Stimulated activated CD4-positive, alpha-beta T cell treated with anti-CD3 and anti-CD28 coated beads, Interleukin-15, amount 100 ng/mL, for 1 hour (primary cell): Measurements from ENCODE around the gene SEC16A.
A peak's percentile ranks its signal among the peaks of the same experiment; 100 is the strongest.

Experiments
- DNase-seq, 2 donors: peaks; one replicate each; pipeline ENCODE4 v3.0.0-alpha.2; 2020; ENCODE audit warnings: low read depth in 1 of 2, low spot score in 1 of 2

The SEC16A gene

DNA sequence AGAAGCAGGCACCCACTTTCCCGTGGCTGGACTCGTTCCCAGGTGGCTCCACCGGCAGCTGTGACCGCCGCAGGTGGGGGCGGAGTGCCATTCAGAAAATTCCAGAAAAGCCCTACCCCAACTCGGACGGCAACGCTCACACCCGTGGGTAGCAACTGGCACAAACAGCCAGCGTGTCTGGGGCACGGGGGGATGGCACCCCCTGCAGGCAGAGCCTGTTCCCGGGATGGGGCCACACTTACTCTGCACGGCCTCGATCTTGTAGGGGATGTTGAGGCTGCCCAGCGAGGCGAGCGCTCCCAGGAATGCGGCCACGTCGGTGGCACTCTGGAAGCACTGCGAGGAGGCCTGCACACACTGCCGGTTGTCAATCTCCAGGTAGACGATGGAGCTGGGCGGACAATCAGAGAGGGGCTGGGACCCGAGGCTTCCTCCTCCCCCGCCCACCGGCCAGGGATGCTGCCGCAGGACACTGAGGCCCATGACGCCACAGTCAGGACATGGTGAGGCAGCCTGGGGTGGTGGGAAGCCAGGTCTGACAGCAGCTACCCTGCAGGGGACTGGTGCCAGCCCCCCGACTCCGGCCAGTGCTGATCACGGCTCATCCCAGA is 20.2 kb upstream of the SEC16A start:
- no peak for DNase-seq

DNA sequence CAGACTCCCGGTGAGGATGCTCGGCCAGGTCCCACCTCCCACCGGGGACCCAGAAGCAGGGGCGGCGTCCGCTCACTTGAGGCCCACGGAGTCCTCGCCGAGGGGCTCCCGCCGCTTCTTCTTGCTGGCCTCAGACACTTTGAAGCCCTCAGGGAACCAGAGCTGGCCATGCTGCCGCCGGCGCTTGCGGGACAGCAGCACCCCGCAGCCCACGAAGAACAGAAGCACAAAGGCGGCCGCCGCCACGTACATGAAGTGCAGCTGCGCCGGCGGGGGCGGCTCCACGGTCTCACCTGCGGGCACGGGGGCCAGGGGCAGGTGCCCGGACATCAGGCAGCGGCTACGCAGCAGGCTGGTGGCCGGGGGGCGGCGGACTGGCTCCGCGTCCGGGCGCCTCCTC is 19.4 kb upstream of the SEC16A start:
- no peak for DNase-seq

DNA sequence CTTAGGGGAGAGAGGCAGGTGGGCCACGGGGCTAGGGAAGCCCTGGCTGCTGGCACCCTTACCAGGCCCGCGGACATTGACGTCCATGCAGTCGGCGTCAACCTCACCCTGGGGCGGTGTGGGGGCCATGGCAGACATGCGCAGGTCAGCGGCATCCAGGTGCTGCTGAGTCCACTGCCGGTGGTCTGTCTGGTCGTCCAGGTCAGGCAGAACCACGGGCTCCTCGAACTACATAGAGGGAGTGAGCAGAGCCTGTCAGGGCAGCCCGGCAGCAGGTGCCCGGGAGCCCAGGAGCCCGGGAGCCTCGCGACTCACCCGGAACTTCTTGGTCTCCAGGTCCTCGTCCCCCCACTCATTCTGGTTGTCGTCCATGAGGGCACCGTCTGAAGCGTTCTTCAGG is 18.8 kb upstream of the SEC16A start:
- no peak for DNase-seq

DNA sequence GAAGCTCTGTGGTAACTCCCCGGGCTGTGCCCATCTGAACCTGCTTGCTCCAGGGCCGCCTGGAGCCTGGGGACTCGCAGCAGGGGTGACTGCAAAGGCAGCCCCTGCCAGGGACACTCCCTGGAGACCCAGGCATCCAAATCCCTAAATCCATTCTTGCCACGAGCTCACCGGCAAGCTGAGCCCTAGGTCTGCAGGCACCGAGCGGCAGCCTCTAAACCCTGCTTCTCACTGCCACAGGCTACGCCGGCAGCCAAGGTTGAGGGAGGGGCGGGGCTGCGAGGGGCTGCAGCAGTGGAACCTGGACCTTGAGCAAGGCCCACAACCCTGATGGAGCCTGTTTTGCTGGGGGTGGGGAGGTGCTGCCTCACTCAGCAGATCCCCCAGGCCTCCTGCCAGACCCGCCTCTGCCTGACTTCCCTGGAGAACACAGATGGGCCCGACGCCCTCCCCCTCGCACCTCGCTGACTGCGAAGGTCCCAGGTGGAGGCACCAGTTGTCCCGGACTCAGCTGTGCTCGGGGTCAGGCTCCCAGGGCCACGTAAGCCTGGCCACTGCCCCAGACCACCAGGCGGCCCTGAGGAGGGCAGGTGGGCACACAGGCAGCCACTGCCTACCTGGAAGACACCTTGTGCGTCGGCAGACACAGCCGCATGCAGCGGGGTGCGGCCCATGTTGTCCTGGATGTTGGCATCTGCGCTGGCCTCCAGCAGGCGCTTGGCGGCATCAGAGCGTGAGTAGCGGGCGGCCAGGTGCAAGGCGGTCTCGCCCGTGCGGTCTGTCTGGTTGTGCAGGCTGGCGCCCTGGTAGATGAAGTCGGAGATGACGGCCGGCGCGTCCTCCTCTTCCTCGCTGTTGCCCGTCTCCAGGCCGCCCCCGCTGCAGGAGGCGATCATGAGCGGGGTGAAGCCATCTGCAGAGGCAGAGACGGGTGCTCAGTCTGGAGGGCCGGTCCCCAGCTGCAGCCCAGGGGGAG is 17.4 kb upstream of the SEC16A start:
- no peak for DNase-seq

DNA sequence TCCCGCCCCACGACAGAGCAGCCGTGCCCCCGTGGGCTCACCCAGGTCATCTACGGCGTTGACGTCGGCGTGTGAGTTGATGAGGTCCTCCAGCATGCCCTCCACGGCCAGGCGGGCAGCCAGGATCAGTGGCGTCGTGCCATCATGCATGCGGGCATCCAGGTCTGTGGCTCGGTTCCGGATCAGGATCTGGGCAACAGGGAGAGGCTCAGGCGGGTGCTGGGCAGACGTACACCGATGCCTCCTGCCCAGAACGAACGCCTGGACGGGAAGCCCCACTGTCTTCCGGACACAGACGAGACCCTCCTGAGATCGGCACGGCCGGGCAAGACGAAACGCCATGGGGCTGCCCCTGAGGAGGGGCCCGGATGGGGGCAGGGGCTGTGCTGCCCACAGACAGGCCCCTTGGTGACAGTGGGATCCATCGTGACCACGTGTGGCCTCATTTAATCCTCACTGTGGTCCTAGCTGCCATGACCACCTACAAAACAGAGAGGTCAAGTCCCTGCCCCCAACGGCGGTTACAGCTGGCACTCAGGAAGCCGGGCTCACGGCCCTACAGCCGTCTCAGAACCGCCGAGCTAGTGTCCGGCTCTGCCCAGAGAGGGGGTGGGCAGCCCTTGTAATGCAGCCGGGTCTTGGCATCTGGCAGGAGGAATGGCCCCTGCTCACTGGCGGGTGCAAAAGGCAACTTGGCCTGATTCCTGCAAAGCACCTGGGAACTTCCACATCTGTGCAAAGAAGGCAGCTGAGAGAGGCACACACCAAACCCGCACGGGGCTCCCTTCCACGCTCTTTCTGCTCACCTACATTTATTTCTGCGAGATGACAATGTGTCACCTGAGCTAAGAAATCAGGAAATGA is 16.5 kb upstream of the SEC16A start:
- DNase-seq: no peak

DNA sequence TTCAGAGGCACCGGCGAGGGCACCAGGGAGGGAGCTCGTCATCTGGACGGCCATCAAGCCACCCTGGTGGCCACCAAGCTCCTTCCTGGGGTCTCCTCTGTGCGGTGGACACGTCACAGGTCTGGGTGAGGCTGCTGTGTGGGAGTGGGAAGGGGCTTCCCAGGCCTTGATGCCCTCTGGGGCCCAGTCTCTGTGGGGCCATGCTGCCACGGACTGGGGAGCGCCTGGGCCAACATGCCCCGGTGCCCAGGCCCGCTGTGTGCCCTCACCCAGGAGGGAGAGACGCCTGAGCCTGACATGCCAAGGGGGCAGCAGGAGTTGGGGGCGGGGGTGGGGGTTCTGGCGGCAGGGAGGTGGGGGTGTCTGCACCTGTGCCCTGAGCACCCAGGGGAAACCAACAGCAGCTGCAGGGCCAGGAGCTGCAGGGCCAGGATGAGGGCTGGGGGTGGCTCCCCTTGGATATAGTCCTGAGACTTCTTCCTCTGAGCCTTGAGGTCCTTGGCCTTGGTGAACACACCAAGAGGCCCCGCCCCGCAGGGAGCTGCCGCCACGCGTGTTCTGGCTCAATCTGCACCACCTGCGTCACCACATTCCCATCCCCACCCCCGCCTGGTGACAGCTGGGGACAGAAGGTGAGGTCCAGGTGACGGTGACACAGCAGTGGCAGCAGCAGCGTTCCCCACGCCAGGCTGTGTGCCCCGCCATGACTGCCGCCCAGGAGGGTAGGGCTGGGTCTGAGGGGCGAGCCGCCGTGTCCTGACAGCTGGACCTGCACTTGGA is 15.3 kb upstream of the SEC16A start:
- DNase-seq: no peak

DNA sequence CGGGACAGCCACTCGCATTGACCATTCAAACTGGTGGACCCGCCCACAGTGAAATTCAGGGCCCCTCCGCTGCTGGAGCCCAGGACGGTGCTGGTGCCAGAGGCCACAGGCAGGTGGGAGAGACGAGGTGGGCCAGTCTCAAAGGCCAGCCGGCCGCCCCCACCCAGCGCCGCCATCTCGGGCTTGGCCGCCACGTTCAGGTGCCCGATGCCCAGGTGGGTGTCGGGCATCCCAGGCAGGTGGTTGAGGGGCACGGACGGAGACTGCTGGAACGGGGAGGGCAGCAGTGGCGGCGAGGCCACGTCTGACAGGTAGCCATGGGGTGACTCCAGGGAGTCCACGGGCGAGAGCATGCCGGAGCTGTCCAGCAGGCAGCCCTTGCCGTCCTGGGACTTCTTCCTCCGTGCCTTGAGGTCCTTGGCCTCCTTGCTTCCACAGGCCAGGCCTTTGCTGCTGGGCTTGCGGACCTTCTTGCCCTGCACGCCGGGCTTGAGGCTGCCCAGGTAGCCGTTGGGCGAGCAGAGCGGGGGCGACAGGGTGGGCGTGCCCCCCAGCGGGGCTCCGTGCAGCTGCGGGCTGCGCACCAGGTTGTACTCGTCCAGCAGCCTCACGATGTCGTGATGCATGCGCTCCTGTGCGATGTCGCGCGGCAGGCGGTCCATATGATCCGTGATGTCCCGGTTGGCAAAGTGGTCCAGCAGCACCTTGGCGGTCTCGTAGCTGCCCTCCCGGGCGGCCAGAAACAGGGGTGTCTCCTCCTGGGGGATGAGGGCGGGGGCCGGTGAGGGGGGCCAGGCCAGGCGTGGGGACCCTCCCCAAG is 14.2 kb upstream of the SEC16A start:
- DNase-seq: no peak

DNA sequence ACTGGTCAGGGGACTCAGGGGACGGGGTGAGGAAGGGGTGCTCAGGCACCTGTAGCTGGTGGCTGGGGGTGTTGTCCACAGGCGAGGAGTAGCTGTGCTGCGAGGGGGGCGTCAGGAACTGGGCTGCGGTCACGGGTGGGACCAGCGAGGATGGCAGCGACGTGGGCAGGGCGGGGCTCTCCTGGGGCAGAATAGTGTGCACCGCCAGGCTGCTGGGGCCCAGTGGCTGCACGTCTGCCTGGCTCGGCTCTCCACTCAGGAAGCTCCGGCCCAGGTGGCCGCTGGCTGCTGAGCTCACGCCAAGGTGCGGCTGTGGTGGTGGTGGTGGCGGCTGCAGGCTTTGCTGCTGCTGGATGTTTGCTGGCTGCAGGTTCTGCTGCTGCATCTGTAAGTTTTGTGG is 13.3 kb upstream of the SEC16A start:
- DNase-seq: no peak

DNA sequence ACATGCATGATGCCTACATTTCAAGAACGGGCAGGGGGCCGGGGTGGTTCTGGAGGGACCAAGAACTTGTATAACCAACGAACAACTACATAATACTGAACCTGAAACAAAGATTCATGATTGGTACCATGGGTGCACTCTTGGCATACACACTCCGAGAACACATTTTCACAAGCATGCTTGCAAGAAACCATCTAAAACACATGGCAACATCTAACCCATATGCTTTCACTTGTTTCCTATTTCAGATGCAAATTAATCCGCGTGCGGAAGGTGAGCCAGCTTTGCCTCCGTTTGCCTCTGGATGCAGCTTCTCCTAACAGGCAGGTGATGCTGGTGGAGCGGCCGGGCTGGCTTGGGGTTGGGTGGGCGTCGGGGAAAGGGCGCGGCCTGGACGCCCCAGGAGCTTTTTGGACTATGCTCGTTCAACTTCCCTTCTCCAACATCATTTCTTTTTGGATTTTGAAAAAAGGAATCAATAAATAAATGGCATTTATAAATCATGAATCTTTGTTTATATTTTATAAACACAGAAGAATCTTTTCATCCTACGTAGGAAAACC is 12.5 kb upstream of the SEC16A start:
- DNase-seq: no peak

DNA sequence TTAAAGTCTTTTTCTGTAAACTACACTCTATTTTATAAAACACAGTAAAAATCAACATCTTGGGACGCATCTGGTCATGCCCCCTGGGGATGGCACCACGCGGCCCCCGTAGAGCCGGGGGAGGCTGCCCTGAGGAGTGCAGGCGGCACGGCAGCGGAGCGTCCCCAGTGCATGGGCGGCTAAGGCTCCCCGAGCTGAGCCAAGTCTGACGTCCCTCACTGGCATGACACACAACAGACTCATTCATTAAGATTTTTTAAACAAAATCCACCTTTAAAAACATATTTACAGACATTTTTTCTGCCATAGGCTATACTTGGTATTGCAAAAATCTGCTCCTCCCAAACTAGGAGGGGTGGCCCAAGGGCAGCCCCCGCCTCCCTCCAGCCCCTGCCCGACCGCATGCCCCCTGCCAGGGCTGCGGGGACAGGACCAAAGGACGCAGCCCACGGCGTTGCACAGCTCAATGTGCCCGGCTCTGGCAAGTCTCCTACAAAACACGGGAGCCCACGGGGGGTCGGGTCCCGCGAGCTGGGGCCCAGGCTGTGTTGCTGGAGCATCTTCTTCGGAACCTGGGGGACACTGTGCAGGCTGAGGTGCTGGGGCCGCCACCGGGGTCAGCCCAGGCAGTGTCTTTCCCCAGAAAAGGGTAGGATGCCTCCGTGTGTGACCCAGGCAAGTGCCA is 11.8 kb upstream of the SEC16A start:
- DNase-seq: no peak

DNA sequence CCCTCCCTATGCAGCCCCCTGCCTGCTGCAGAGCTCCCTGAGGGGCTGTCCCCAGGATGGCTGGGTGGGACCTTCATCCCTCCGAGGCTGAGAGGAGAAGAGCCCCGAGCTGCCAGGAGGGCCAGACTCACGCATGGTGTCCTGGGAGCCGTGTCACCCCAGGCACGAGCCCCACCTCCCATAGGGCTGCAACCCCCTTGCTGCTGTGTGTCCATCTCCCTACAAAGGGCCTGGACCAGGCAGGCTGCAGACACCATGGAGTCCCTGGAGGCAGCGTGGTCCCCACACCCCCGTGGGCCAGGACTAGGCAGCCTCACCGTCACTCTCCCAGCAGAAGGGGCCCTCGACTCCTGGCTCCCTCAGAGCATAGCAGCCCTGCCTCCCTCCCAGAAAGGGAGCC is 11.2 kb upstream of the SEC16A start:
- DNase-seq: no peak

DNA sequence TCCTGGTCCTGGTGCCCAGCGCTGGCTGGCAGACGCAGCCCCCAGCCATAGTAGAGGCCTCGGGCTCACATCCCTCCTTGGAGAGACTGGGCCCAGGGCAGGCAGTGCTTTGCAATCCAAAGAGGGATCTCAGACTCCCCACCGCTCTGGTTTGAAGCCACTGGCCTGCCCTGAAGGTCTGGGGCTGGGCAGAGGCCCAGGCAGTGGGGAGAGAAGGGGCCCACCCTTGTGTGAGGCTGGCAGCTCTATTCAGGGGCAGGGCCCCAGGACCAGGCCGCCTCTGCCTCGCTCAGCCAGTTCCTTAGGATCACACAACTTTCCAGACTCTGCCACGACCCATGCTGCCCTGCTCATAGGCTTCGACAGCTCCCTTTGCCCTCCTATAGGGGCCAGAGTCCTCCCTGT is 10.7 kb upstream of the SEC16A start:
- DNase-seq: no peak

DNA sequence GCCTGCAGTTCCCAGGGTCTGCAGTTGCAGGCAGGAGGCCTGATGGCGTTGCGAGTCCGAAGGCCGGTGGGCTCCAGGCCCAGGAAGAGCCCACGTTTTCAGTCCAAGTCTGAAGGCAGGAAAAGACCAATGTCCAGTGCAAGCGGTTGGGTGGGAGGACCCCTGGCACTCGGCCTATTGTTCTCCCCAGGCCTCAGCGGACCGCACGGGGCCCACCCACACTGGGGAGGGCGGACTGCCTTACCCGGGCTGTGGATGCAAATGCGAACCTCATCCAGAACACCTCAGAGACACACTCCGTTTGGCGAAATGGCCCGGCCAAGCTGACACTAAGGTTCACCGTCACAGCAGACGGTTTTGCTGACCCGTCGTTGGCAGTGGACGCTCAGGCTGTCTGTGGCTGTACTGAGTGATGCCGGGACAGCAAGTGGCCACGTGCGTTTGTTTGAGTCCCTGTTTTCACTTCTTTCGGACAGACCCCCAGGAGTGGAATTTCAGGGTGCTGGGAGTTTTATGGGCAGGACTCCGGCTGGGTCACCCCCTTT is 10.2 kb upstream of the SEC16A start:
- no peak for DNase-seq

DNA sequence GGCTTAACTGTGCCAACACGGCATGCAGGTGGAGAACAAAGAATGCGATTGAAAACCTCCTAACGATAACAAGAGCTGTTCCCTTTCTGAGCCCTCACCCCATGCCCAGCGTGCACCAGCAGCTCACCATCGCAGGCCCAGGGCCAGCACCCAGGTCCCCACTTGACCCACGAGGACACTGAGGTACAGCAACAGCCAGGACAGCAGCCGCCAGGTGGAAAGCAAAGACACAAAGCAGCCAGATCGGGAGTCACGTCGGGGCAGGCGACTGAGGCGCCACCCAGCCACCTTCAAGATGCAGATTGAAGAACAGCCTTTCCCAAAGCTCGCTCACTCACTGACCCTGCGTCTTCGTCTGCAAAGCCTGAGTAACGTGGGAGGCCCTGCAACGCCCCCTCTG is 6.9 kb upstream of the SEC16A start:
- DNase-seq: no peak

DNA sequence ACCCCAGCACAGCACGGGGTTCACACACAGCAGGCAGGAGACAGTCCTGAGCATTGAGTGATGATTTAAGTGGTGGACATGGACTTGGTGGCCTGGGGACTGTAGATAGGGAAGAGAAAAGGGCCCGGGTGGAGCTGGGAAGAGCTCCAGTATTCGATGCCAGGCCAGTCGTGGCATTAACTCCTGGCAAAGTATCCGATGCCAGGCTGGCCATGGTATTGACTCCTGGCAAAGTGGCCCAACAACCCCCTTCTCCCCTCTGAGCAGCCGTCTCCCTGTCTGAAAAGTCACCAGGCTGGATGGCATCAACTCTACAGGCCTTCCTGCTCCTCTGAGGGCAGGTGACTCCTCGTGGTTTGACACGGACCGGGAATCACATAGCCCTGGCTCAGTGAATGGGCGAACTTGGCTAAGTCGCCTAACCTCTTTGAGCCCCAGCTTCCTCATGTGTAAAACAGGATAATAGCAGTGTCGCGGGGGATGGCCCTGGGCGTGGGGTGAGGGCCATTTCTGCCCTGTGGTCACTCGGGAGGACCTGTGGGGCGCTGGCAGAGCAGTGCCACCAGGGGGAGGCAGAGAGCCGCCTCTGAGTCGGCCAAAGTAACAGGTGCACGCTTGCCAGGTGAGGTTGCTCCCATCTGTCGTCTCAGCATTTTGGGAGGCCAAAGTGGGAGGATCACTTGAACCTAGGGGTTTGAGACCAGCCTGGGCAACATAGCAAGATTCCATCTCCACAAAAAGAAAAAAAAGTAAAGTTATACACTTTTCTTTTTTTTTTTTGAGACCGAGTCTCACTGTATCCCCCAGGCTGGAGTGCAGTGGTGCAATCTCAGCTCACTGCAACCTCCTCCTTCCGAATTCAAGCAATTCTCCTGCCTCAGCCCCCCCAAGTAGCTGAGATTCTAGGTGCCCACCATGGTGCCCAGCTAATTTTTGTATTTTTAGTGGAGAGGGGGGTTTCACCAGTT is 5.7 kb upstream of the SEC16A start:
- peak; percentile 59 to 67 for DNase-seq

DNA sequence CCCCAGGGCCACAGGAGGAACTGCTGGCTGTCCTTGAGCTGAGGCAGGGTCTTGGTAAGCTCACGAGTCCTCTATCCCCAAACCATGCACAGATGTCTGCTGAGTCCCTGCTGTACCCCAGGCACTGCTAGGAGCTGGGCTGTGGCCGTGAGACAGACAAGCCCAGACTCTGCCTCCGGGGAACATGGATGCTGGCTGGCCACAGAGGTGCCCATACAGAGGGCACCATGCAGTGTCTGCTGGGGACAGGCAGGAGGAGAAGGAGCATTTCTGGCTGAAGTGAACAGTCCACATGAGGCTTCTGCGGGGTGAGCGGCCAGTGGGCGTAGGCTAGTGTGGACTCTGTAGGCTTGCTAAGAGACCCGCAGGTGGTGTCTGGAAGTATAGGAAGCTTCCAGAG is 4.8 kb upstream of the SEC16A start:
- DNase-seq: no peak

DNA sequence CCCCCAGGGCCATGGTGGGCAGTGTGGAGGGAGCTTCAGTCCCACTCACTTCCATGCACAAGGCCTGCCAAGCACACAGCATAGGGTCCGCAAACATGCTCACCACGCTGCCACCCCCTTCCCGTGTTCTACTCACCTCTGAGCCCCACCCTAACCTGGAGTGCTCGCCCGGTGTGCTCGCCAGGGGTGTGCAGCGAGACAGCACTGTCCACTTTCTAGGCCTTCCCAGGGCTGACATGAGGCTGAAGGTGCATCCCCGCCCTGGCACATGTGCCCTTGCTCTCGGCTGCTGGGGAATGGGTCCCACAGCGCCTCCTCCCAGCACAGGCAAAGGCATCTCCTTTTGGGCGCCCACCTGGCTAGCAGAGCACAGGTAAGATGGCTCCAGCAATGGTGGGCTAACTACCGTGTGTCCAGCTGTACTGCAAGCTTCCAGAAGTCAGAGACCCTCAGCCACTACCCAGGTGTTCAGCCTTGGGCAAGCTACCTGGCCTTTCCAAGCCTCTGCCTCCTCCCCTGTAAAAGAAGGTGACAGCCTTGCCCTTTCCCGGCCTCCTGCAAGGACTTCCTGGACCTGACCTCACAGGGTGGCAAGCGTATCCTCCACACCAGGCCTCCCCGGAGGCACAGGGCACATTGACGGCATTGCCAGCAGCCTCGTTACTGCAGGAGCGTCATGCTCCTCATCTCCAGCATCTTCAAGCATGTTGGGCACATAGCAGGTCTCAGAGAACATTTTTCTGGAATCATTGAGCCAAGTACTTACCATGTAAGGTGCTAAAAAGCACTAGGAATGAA is 4.2 kb upstream of the SEC16A start:
- DNase-seq: no peak
